K562 (cell line): ENCODE results near the gene ZNF500. TPM values are rescaled to one million over a fixed set of nuclear protein-coding genes. Genes with fewer than 3 reads are reported as not detected.

Experiments
- ADNP ChIP-seq: fragments of 200-800 bp; sonication (Bioruptor generic); IDR thresholded peaks from 2 replicates; pipeline ENCODE4 v1.6.1; 2016; ENCODE audit warnings: missing genetic modification characterization, missing compliant biosample characterization
- BACH1 ChIP-seq: fragments of 200-800 bp; sonication (Bioruptor generic); IDR thresholded peaks from 2 replicates; pipeline ENCODE4 v1.6.1; 2016; ENCODE audit warnings: missing genetic modification characterization, missing compliant biosample characterization
- BCL6 ChIP-seq: fragments of 250-450 bp; sonication (Bioruptor Pico); IDR thresholded peaks from 2 replicates; pipeline ENCODE4 v1.4.0; 2020
- CBX5 ChIP-seq: IDR thresholded peaks from 2 replicates; pipeline ENCODE4 v1.6.1; 2014; ENCODE audit warnings: low read depth, borderline replicate concordance
- FOSL1 ChIP-seq: fragments of 200-800 bp; sonication (Bioruptor generic); conservative IDR thresholded peaks from 2 replicates; pipeline ENCODE4 v1.6.1; 2016; ENCODE audit warnings: missing genetic modification characterization, missing compliant biosample characterization
- GATAD2A ChIP-seq: fragments of 450-650 bp; IDR thresholded peaks from 2 replicates; pipeline ENCODE4 v1.6.1; 2017
- HES1 ChIP-seq: fragments of 450-650 bp; IDR thresholded peaks from 2 replicates; pipeline ENCODE4 v1.6.1; 2016; ENCODE audit warnings: low read depth, mild to moderate bottlenecking, moderate library complexity
- HMGXB4 ChIP-seq: sonication (generic); formaldehyde crosslinking; IDR thresholded peaks from 2 replicates; pipeline ENCODE4 v1.8.1; 2023; ENCODE audit warnings: mild to moderate bottlenecking, missing genetic modification reagents
- KLF1 ChIP-seq: fragments of 450-650 bp; IDR thresholded peaks from 2 replicates; pipeline ENCODE4 v1.6.1; 2016; ENCODE audit warnings: missing genetic modification characterization, missing compliant biosample characterization
- NFYB ChIP-seq: IDR thresholded peaks from 2 replicates; pipeline ENCODE4 v1.6.1; 2011; ENCODE audit warnings: mild to moderate bottlenecking, moderate library complexity; ENCODE audit not compliant: insufficient read length; ENCODE audit errors: extremely low read depth
- POLR2AphosphoS2 ChIP-seq: IDR thresholded peaks from 2 replicates; pipeline ENCODE4 v1.6.1; 2012; ENCODE audit warnings: low read length, improper control_type of control experiment
- RFX7 ChIP-seq: fragments of 250-450 bp; sonication (Bioruptor Pico); IDR thresholded peaks from 2 replicates; pipeline ENCODE4 v1.5.1; 2021; ENCODE audit warnings: mild to moderate bottlenecking
- SAP30 ChIP-seq: fragments of 200-600 bp; sonication (generic); IDR thresholded peaks from 2 replicates; pipeline ENCODE4 v1.6.1; 2012; ENCODE audit warnings: borderline replicate concordance, low read depth, mild to moderate bottlenecking, moderate library complexity, low read length, control low read depth, inconsistent platforms; ENCODE audit not compliant: insufficient read depth, poor library complexity, severe bottlenecking
- SFPQ ChIP-seq: fragments of 200-400 bp; formaldehyde crosslinking; IDR thresholded peaks from 2 replicates; pipeline ENCODE4 v1.6.1; 2017; ENCODE audit warnings: mild to moderate bottlenecking, low read depth, low read length, moderate library complexity
- SRSF1 ChIP-seq: fragments of 200-400 bp; formaldehyde crosslinking; IDR thresholded peaks from 2 replicates; pipeline ENCODE4 v1.6.1; 2017; ENCODE audit warnings: mild to moderate bottlenecking, low read depth, low read length, moderate library complexity
- TAF7 ChIP-seq: fragments of 450-650 bp; IDR thresholded peaks from 2 replicates; pipeline ENCODE4 v1.6.1; 2016; ENCODE audit warnings: missing genetic modification characterization, missing compliant biosample characterization
- ZFP30 ChIP-seq: fragments of 250-450 bp; sonication (Bioruptor Pico); IDR thresholded peaks from 2 replicates; pipeline ENCODE4 v1.8.0; 2022; ENCODE audit warnings: moderate library complexity, mild to moderate bottlenecking, inconsistent platforms, borderline replicate concordance
- ZFP36 ChIP-seq: fragments of 150-350 bp; IDR thresholded peaks from 2 replicates; pipeline ENCODE4 v1.6.1; 2018; ENCODE audit warnings: low read length, low read depth; ENCODE audit not compliant: partially characterized antibody
- ZKSCAN3 ChIP-seq: fragments of 250-450 bp; sonication (Bioruptor Pico); IDR thresholded peaks from 2 replicates; pipeline ENCODE4 v1.4.0; 2020
- ZNF592 ChIP-seq: fragments of 450-650 bp; IDR thresholded peaks from 2 replicates; pipeline ENCODE4 v1.6.1; 2017; ENCODE audit warnings: antibody characterized with exemption, mild to moderate bottlenecking
- polyA plus RNA-seq, 8 experiments: library from polyadenylated mRNA; depleted of rRNA in 4 of 8; stranded (reverse) in 5 of 8; unstranded in 3 of 8; fragments of >200 nt; fragmentation: Nextera tagmentation in 2 of 8; fragmentation: Illumina TruSeq in 1 of 8; extraction: Ambion mirVana in 2 of 8; extraction: Trizol in 1 of 8; gene quantifications; 2 replicates each; pipeline versions ENCODE4 v1.2.1 to v1.2.3, GENCODE V29; 2011 to 2014; ENCODE audit warnings: inconsistent platforms in 1 of 8, missing spikeins in 1 of 8
- total RNA-seq, 7 experiments: library from RNA; depleted of rRNA in 6 of 7; stranded (reverse); fragments of >200 nt in 6 of 7; fragmentation: Illumina TruSeq in 2 of 7; extraction: Trizol in 2 of 7; gene quantifications; 2 replicates each; pipeline versions ENCODE4 v1.2.1 to v1.2.3, GENCODE V29; 2011 to 2021; ENCODE audit warnings: low replicate concordance in 1 of 7

Gene ZNF500
- total and polyA plus RNA-seq, 9 of the 15 experiments (the other 6 are each of a cell fraction or from before 2014, with no cell fraction given) = 0.80 to 20.8 (median 5.3) TPM

DNA sequence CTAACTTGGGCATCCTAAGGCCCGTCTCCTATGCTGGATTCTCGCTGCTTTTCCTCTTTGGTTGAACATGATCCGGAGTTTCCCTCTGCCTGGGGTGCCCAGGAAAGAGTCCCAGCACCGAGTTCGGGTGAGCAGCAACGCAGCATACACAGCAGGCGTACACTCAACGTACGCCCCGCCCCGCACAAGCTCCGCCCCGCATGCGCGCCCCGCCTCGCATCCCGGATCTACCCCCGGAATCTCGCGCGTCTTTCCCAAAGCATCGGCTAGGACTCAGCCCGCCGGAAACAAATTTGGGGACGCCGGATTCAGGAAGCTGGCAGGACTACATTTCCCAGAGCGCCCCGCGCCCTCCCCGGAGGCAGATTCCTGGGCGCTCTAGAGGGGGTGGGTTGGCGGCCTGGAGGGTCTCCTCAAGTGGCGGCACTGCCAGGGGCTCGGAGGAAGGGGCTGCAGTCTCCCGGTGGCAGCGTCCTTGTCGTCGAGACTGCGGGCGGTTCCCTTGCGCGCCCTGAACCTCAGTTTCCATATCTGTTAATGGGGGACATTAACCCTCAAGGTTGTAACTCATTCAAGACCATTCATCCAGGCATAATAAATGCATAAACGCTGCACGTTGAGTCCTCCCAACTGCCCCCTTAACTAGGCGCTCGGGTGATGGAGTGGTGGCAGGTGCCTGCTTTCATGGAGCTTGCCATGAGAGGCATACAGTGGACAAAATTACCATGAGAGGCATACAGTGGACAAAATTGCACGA lies 1.8 kb upstream of the ZNF500 start (continued):
- no peak for TF ChIP-seq HES1
- TF ChIP-seq POLR2AphosphoS2 = no peak; the same call in 1 of the 2 replicates
- TF ChIP-seq ZFP36 = no peak
- TF ChIP-seq FOSL1 (tag) = no peak
- no peak for TF ChIP-seq GATAD2A
- TF ChIP-seq ADNP (tag) = peak; percentile 96
- no peak for TF ChIP-seq BACH1 (tag)
- TF ChIP-seq RFX7 (CRISPR knock-in tag) = no peak
- TF ChIP-seq SRSF1 = no peak
- no peak for TF ChIP-seq KLF1 (tag)
- TF ChIP-seq BCL6 (CRISPR knock-in tag) = no peak
- no peak for TF ChIP-seq SFPQ
- no peak for TF ChIP-seq CBX5
- no peak for TF ChIP-seq HMGXB4
- TF ChIP-seq ZNF592 = no peak
- TF ChIP-seq NFYB = no peak
- TF ChIP-seq TAF7 = no peak
- TF ChIP-seq SAP30 = no peak
- TF ChIP-seq ZFP30 = no peak
- no peak for TF ChIP-seq ZKSCAN3 (CRISPR knock-in tag)
